ENCODE data around the gene ADGRV1. TPM values are rescaled to one million over a fixed set of nuclear protein-coding genes. Genes with fewer than 3 reads are reported as not detected.
"Not testable (repeated sequence)": the region's sequence is repeated elsewhere in the genome, so short reads cannot be mapped to it uniquely, and the experiment has no call there.

ADGRV1 gene
- polyA plus RNA-seq, 1 donor from 2014 or later: 3.7 TPM

- Histone ChIP-seq H3K4me2 (ENCODE audit: low read length) (no peak overlapping the region), H3K79me2 (replicated peaks; ENCODE audit: insufficient read depth, low read length) (no peaks in the 10 kb centered on the region), H2AFZ (ENCODE audit: low read depth, low read length) (no peak overlapping the region), H3K27me3 (ENCODE audit: insufficient read depth, low read depth, low read length) (no peaks in the 10 kb centered on the region), H3K9me2 (ENCODE audit: insufficient read depth, low read length) (no peaks in the 10 kb centered on the region), H4K20me1 (ENCODE audit: insufficient read depth) (no peaks in the 10 kb centered on the region), H3K4me3 (ENCODE audit: low read length) (no peak overlapping the region), H3K9me3 (ENCODE audit: low read length) (no peaks in the 10 kb centered on the region), H3F3A (ENCODE audit: insufficient read depth, low read length, poor library complexity, severe bottlenecking) (no peaks in the 10 kb centered on the region), H3K36me3 (ENCODE audit: insufficient read depth, low read length) (no peaks in the 10 kb centered on the region), H3K9ac (ENCODE audit: low read length) (no peak overlapping the region), H3K27ac (ENCODE audit: low read length) (no peak overlapping the region)
- TF ChIP-seq CTCF (IDR thresholded peaks at IDR 0.05; ENCODE audit: poor library complexity, severe bottlenecking): no peak
Observed at GRCh38 chr5:90685425-90686022, 126.9 kb downstream of the ADGRV1 start.

- H3K9ac ChIP-seq (ENCODE audit: low read length); H3K4me2 ChIP-seq (ENCODE audit: low read length); H3K36me3 ChIP-seq (ENCODE audit: insufficient read depth, low read length); H3K79me2 ChIP-seq (replicated peaks; ENCODE audit: insufficient read depth, low read length); H4K20me1 ChIP-seq (ENCODE audit: insufficient read depth); H3F3A ChIP-seq (ENCODE audit: insufficient read depth, low read length, poor library complexity, severe bottlenecking); H3K9me3 ChIP-seq (ENCODE audit: low read length); H3K9me2 ChIP-seq (ENCODE audit: insufficient read depth, low read length); H3K27ac ChIP-seq (ENCODE audit: low read length); H3K27me3 ChIP-seq (ENCODE audit: insufficient read depth, low read depth, low read length); H3K4me3 ChIP-seq (ENCODE audit: low read length); H2AFZ ChIP-seq (ENCODE audit: low read depth, low read length): not testable (repeated sequence)
Observed at GRCh38 chr5:90686363-90686762, 127.8 kb downstream of the ADGRV1 start.

GRCh38 chr5:90687458-90687857 lies 128.9 kb downstream of the ADGRV1 start:
- H3K79me2 ChIP-seq (replicated peaks; ENCODE audit: insufficient read depth, low read length): not testable (repeated sequence)

DNA sequence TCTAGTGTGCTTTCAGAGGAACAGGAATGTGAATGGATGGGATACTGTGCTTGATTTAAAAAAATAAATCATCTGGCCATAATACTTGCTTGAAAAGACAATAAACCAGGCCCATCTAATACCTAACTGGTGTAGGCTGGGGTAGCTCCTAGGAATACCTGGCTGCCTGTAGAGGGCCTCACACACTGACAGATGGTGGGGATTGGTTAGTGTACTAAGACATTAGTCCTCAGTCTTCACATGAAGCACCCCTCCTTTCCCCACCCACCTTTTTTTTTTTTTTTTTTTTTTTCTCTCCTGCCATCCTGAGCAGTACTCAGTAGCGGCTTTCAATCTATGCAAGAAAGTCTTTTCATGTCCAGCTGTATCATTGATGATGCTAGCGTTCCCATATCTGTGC lies 130.5 kb downstream of the ADGRV1 start:
- Histone ChIP-seq H3K9me2 (ENCODE audit: insufficient read depth, low read length) (no peaks in the 10 kb centered on the region), H3K79me2 (replicated peaks; ENCODE audit: insufficient read depth, low read length) (no peaks in the 10 kb centered on the region), H3K9me3 (ENCODE audit: low read length) (no peaks in the 10 kb centered on the region), H3K27me3 (ENCODE audit: insufficient read depth, low read depth, low read length) (no peaks in the 10 kb centered on the region), H3K4me3 (ENCODE audit: low read length) (no peak overlapping the region), H3F3A (ENCODE audit: insufficient read depth, low read length, poor library complexity, severe bottlenecking) (no peaks in the 10 kb centered on the region), H4K20me1 (ENCODE audit: insufficient read depth) (no peaks in the 10 kb centered on the region), H2AFZ (ENCODE audit: low read depth, low read length) (no peak overlapping the region), H3K9ac (ENCODE audit: low read length) (no peak overlapping the region), H3K4me2 (ENCODE audit: low read length) (no peak overlapping the region), H3K36me3 (ENCODE audit: insufficient read depth, low read length) (no peaks in the 10 kb centered on the region), H3K27ac (ENCODE audit: low read length) (no peak overlapping the region)
- TF ChIP-seq EZH2 (IDR thresholded peaks at IDR 0.05; ENCODE audit: borderline replicate concordance, insufficient read depth, low read length, poor library complexity, severe bottlenecking): no peak
- TF ChIP-seq SMC3 (conservative IDR thresholded peaks at IDR 0.05; ENCODE audit: poor library complexity): no peak
- TF ChIP-seq TAF1 (IDR thresholded peaks at IDR 0.05; ENCODE audit: low read depth): no peak
- no peak for TF ChIP-seq POLR2AphosphoS5 (IDR thresholded peaks at IDR 0.05)
- TF ChIP-seq EP300 (conservative IDR thresholded peaks at IDR 0.05; ENCODE audit: poor library complexity, severe bottlenecking): no peak
- TF ChIP-seq CTCF (IDR thresholded peaks at IDR 0.05; ENCODE audit: poor library complexity, severe bottlenecking): no peak
- TF ChIP-seq MXI1 (conservative IDR thresholded peaks at IDR 0.05; ENCODE audit: poor library complexity, severe bottlenecking): no peak
- no peak for TF ChIP-seq REST (IDR thresholded peaks at IDR 0.05; ENCODE audit: borderline replicate concordance)
- TF ChIP-seq RAD21 (conservative IDR thresholded peaks at IDR 0.05): no peak

More at GRCh38 chr5:90687458-90687857, 128.9 kb downstream of the ADGRV1 start:
- not testable (repeated sequence) for H3F3A ChIP-seq (ENCODE audit: insufficient read depth, low read length, poor library complexity, severe bottlenecking); H3K36me3 ChIP-seq (ENCODE audit: insufficient read depth, low read length); H3K27ac ChIP-seq (ENCODE audit: low read length); H3K9me3 ChIP-seq (ENCODE audit: low read length); H3K27me3 ChIP-seq (ENCODE audit: insufficient read depth, low read depth, low read length); H4K20me1 ChIP-seq (ENCODE audit: insufficient read depth); H3K4me3 ChIP-seq (ENCODE audit: low read length); H2AFZ ChIP-seq (ENCODE audit: low read depth, low read length); H3K4me2 ChIP-seq (ENCODE audit: low read length); H3K9ac ChIP-seq (ENCODE audit: low read length); H3K9me2 ChIP-seq (ENCODE audit: insufficient read depth, low read length)

All from neural cell (in vitro differentiated cells).